HepG2 (cell line): Measurements from ENCODE around the gene NGFR. TPM values are rescaled to one million over a fixed set of nuclear protein-coding genes. Genes with fewer than 3 reads are reported as not detected.

ENCODE experiments used
- ATAC-seq: fragments of 200-7000 bp; cut with Tn5 transposase; 3 replicates; pipeline ENCODE4 v1.9.1; 2020; ENCODE audit warnings: mild to moderate bottlenecking, moderate library complexity
- BruUV-seq: library from RNA; stranded (reverse); fragments of 400-500 nt; replicated peaks from 2 replicates; lab custom pipeline; 2021; lab: Mats Ljungman, UMichigan
- CTCF ChIA-PET: fragments of 300-600 bp; formaldehyde crosslinking; extraction: SDS; loops from one replicate; lab custom pipeline; 2021; ENCODE audit warnings: low total read pairs, inconsistent platforms, low intra/inter-chr PET ratio; lab: Yijun Ruan, JAX
- POLR2A ChIA-PET: fragments of 350-600 bp; sonication (Branson Sonifier 250); formaldehyde crosslinking; loops from one replicate; lab custom pipeline; 2020; ENCODE audit warnings: antibody characterized with exemption, inconsistent platforms; lab: Yijun Ruan, JAX
- DNase-seq: peaks from one replicate; pipeline ENCODE4 v3.0.0-alpha.2; 2015; ENCODE audit warnings: low spot score
- FAIRE-seq: peaks from 3 replicates; lab custom pipeline; 2011; peaks lifted over from hg19 to GRCh38; lab: Jason Lieb, UNC
- H2AFZ ChIP-seq: one replicate; pipeline ENCODE4 v1.6.1; 2011; ENCODE audit warnings: low read length, inconsistent platforms
- H3K27ac ChIP-seq: fragments of 300-600 bp; 3 replicates; pipeline ENCODE4 v1.8.0; 2011; ENCODE audit warnings: mixed run types, mild to moderate bottlenecking, mixed read lengths, low read length, inconsistent platforms; ENCODE audit not compliant: insufficient read depth; ENCODE audit errors: extremely low read length
- H3K27me3 ChIP-seq, 2 experiments: fragments of 200-600 bp in 1 of 2; 2 replicates in 1 of 2; 3 replicates in 1 of 2; pipeline versions ENCODE4 v1.6.0 to v1.8.0; 2011; ENCODE audit warnings: low read length in 2 of 2, mild to moderate bottlenecking in 2 of 2, moderate library complexity in 2 of 2, inconsistent platforms in 1 of 2; ENCODE audit not compliant: insufficient read depth in 2 of 2, control insufficient read depth in 1 of 2
- H3K36me3 ChIP-seq, 2 experiments: fragments of 200-600 bp in 1 of 2; replicated peaks in 1 of 2; 2 replicates in 1 of 2; 3 replicates in 1 of 2; pipeline versions ENCODE4 v1.5.1 to v1.8.0; 2011; ENCODE audit warnings: low read length in 2 of 2, inconsistent platforms in 1 of 2; ENCODE audit not compliant: insufficient read depth in 2 of 2, control insufficient read depth in 1 of 2
- H3K4me1 ChIP-seq: 2 replicates; pipeline ENCODE4 v1.5.1; 2012; ENCODE audit warnings: low read length, inconsistent platforms; ENCODE audit not compliant: insufficient read depth
- H3K4me2 ChIP-seq: 2 replicates; pipeline ENCODE4 v1.6.0; 2011; ENCODE audit warnings: low read depth, low read length, inconsistent platforms
- H3K4me3 ChIP-seq, 3 experiments: fragments of 200-600 bp in 1 of 3; sonication (generic), shearing (Covaris generic) in 1 of 3; replicated peaks in 1 of 3; 2 replicates each; pipeline ENCODE4 v1.5.1; 2011 to 2016; ENCODE audit warnings: low read length in 3 of 3, inconsistent platforms in 2 of 3, low read depth in 2 of 3, mild to moderate bottlenecking in 2 of 3, control low read depth in 1 of 3, mixed read lengths in 1 of 3; ENCODE audit not compliant: insufficient read depth in 1 of 3
- H3K79me2 ChIP-seq: one replicate; pipeline ENCODE4 v1.6.1; 2011; ENCODE audit warnings: low read length, inconsistent platforms; ENCODE audit not compliant: insufficient read depth
- H3K9ac ChIP-seq: 2 replicates; pipeline ENCODE4 v1.6.0; 2011; ENCODE audit warnings: mild to moderate bottlenecking, low read depth, low read length, inconsistent platforms; ENCODE audit not compliant: insufficient read depth
- H3K9me3 ChIP-seq: 2 replicates; pipeline ENCODE4 v1.5.1; 2012; ENCODE audit warnings: mild to moderate bottlenecking, low read length
- H4K20me1 ChIP-seq: 2 replicates; pipeline ENCODE4 v1.6.0; 2011; ENCODE audit warnings: inconsistent platforms, mild to moderate bottlenecking, low read length, moderate library complexity; ENCODE audit not compliant: insufficient read depth
- CBX5 ChIP-seq: sonication (generic); formaldehyde crosslinking; IDR thresholded peaks from 2 replicates; pipeline ENCODE4 v1.4.0; 2020; ENCODE audit warnings: missing genetic modification reagents, borderline replicate concordance
- DNMT3B ChIP-seq: conservative IDR thresholded peaks from 2 replicates; pipeline ENCODE4 v1.6.1; 2016; ENCODE audit warnings: missing biosample characterization, control low read depth
- LRRFIP1 ChIP-seq: sonication (generic); formaldehyde crosslinking; conservative IDR thresholded peaks from 2 replicates; pipeline ENCODE4 v1.4.0; 2020; ENCODE audit warnings: missing genetic modification reagents
- MED13 ChIP-seq: sonication (generic); formaldehyde crosslinking; IDR thresholded peaks from 2 replicates; pipeline ENCODE4 v1.5.0; 2020; ENCODE audit warnings: missing genetic modification reagents
- RAD21 ChIP-seq: fragments of 450-650 bp; formaldehyde crosslinking; IDR thresholded peaks from 2 replicates; pipeline ENCODE4 v1.5.0; 2020; ENCODE audit warnings: mild to moderate bottlenecking
- RARA ChIP-seq: IDR thresholded peaks from 2 replicates; pipeline ENCODE4 v1.6.1; 2016; ENCODE audit warnings: missing genetic modification reagents, missing compliant biosample characterization
- RXRA ChIP-seq: sonication (generic); formaldehyde crosslinking; IDR thresholded peaks from 2 replicates; pipeline ENCODE4 v1.5.1; 2020; ENCODE audit warnings: missing genetic modification reagents
- TOPORS ChIP-seq: sonication (generic); formaldehyde crosslinking; IDR thresholded peaks from 2 replicates; pipeline ENCODE4 v1.8.0; 2023; ENCODE audit warnings: mild to moderate bottlenecking, missing genetic modification reagents
- XBP1 ChIP-seq: sonication (generic); formaldehyde crosslinking; IDR thresholded peaks from 2 replicates; pipeline ENCODE4 v1.5.0; 2020; ENCODE audit warnings: missing genetic modification reagents
- ZBTB21 ChIP-seq: sonication (generic); formaldehyde crosslinking; IDR thresholded peaks from 2 replicates; pipeline ENCODE4 v1.4.0; 2020; ENCODE audit warnings: missing genetic modification reagents
- ZFP37 ChIP-seq: sonication (generic); formaldehyde crosslinking; IDR thresholded peaks from 2 replicates; pipeline ENCODE4 v1.4.0; 2020; ENCODE audit warnings: missing genetic modification reagents, borderline replicate concordance
- ZHX1 ChIP-seq: sonication (generic); formaldehyde crosslinking; IDR thresholded peaks from 2 replicates; pipeline ENCODE4 v1.8.1; 2022; ENCODE audit warnings: low read depth, mild to moderate bottlenecking, missing genetic modification reagents
- ZKSCAN5 ChIP-seq: sonication (generic); formaldehyde crosslinking; IDR thresholded peaks from 2 replicates; pipeline ENCODE4 v1.5.1; 2020; ENCODE audit warnings: mild to moderate bottlenecking, missing genetic modification reagents
- WGBS: methylation state at CpG from one replicate; pipeline ENCODE4 v1.1.6; 2017; ENCODE audit warnings: low lambda C conversion rate; 5-methylcytosine and 5-hydroxymethylcytosine counted together
- in situ Hi-C: cut with HindIII; loops from 2 replicates; pipeline ENCODE4 v1.10.0; 2017; ENCODE audit warnings: low pct_unique_long_range_greater_than_20kb; ENCODE audit not compliant: extremely low pct_ligation_motif_present
- intact Hi-C: fragments of 100-400 bp; cut with micrococcal nuclease; formaldehyde crosslinking; loops from one replicate; pipeline ENCODE4 v1.10.0; 2022; ENCODE audit not compliant: unreplicated experiment
- polyA plus RNA-seq, 8 experiments: library from polyadenylated mRNA; depleted of rRNA in 3 of 8; stranded (reverse) in 7 of 8; unstranded in 1 of 8; fragments of >200 nt; fragmentation: Illumina TruSeq in 4 of 8; extraction: Trizol in 4 of 8; gene quantifications; 2 replicates each; pipeline versions ENCODE4 v1.2.1 to v1.2.3, GENCODE V29; 2011 to 2016; ENCODE audit warnings: low read depth in 4 of 8, missing spikeins in 1 of 8, mixed read lengths in 1 of 8; ENCODE audit not compliant: insufficient read depth in 1 of 8
- total RNA-seq, 5 experiments: library from RNA; depleted of rRNA; stranded (reverse); fragments of >200 nt; fragmentation: Illumina TruSeq; extraction: Trizol; gene quantifications; 2 replicates each; pipeline ENCODE4 v1.2.3, GENCODE V29; 2016; ENCODE audit warnings: low read depth in 1 of 5
- TF ChIP-seq, protein P1 (sequence below), 2 experiments: sonication (generic) in 1 of 2; formaldehyde crosslinking in 1 of 2; IDR thresholded peaks; 2 replicates each; pipeline versions ENCODE4 v1.4.0 to v1.6.1; 2016 to 2020; ENCODE audit warnings: borderline replicate concordance in 1 of 2, low read depth in 1 of 2, mild to moderate bottlenecking in 1 of 2, missing genetic modification reagents in 1 of 2

The NGFR gene
- total and polyA plus RNA-seq, 2 of the 13 experiments (the other 11 are each of a cell fraction or from before 2014, with no cell fraction given), result 1.1 to 1.8 TPM

GRCh38 chr17:49501496-49501895 is 6.4 kb downstream of the NGFR start (continued):
- TF ChIP-seq LRRFIP1 (CRISPR knock-in tag) (no peak), TOPORS (CRISPR knock-in tag) (no peak), RXRA (CRISPR knock-in tag) (peak; percentile 33; the same call in 1 of the 2 replicates), ZHX1 (CRISPR knock-in tag) (no peak), RARA (CRISPR knock-in tag) (peak; percentile 67)

DNA sequence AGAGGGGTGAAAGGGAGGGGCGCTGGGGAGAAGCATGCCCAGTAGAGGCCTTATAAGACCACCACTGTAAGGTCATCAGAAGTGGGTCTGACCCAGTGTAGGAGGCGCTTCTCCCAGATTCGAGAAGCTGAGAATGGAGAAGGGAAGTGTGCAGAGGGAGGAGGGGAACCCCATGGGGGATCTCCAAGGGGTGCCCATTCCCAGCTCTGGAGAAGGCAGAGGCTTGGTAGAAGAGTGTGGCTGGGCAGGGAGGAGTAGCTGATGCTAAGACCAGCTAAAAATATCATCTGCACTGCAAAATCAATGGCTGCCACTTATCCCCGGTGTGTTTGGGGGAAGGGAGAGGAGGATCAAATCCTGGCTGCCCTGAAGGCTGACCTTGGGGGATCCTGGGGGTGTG is 7.2 kb downstream of the NGFR start:
- intact Hi-C loops (no loop called here), in situ Hi-C loops (no loop called here)
- H3K27ac ChIP-seq, result no peak overlapping the region
- ATAC-seq (no peak), FAIRE-seq (no peak), DNase-seq (no peak)
- H3K4me1 ChIP-seq, result peaks cover 24% of the 10 kb centered on the region
- no peaks in the 10 kb centered on the region for H3K79me2 ChIP-seq
- CTCF ChIA-PET, result no interaction called here
- no peak overlapping the region for H2AFZ ChIP-seq
- no peak overlapping the region for H3K4me3 ChIP-seq
- H3K4me2 ChIP-seq, result no peak overlapping the region
- 4% methylated on average over 4 of the region's 4 CpGs for WGBS
- BruUV-seq, result no TSS peak
- peaks cover 10 to 70% of the 10 kb centered on the region in 2 experiments; a peak in 4 of 5 replicates for H3K27me3 ChIP-seq
- POLR2A ChIA-PET, result interaction anchor here (0.9 to 1.5 kb wide), 2 partner anchors 12 to 13 kb away, joined by 4 to 5 read pairs; no protein-coding TSS in a partner anchor
- no peaks in the 10 kb centered on the region for H4K20me1 ChIP-seq
- H3K9ac ChIP-seq, result no peak overlapping the region
- H3K36me3 ChIP-seq, result no peaks in the 10 kb centered on the region
- no peaks in the 10 kb centered on the region for H3K9me3 ChIP-seq
- TF ChIP-seq XBP1 (CRISPR knock-in tag) (no peak), CBX5 (no peak), ZFP37 (CRISPR knock-in tag) (no peak), RAD21 (CRISPR knock-in tag) (no peak), ZKSCAN5 (CRISPR knock-in tag) (no peak), ZBTB21 (no peak), DNMT3B (CRISPR knock-in tag) (no peak), MED13 (CRISPR knock-in tag) (no peak)
- TF ChIP-seq, protein P1, sequence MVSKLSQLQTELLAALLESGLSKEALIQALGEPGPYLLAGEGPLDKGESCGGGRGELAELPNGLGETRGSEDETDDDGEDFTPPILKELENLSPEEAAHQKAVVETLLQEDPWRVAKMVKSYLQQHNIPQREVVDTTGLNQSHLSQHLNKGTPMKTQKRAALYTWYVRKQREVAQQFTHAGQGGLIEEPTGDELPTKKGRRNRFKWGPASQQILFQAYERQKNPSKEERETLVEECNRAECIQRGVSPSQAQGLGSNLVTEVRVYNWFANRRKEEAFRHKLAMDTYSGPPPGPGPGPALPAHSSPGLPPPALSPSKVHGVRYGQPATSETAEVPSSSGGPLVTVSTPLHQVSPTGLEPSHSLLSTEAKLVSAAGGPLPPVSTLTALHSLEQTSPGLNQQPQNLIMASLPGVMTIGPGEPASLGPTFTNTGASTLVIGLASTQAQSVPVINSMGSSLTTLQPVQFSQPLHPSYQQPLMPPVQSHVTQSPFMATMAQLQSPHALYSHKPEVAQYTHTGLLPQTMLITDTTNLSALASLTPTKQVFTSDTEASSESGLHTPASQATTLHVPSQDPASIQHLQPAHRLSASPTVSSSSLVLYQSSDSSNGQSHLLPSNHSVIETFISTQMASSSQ (IDR thresholded peaks at IDR 0.05; ENCODE audit: low read depth), result no peak
- TF ChIP-seq, protein P1 (CRISPR knock-in tag; IDR thresholded peaks at IDR 0.05; ENCODE audit: borderline replicate concordance), result no peak
